ENCODE data around the gene ORMDL2. TPM values are rescaled to one million over a fixed set of nuclear protein-coding genes. Genes with fewer than 3 reads are reported as not detected.

ORMDL2 gene
- 26.2 TPM for total RNA-seq (ENCODE audit: insufficient read depth, low replicate concordance)

- peak; percentile 100 for DNase-seq (ENCODE audit: low spot score)
Measured at GRCh38 chr12:55817345-55818139, at the start of gene ORMDL2, which contains the start of gene SARNP. Gene ORMDL2, plus strand, starts transcription at chr12:55818041. Its CDS starts 959 bp downstream, at chr12:55819000. Gene SARNP, minus strand, starts transcription at chr12:55817724. Its CDS starts 23 bp downstream, at chr12:55817701.

DNA sequence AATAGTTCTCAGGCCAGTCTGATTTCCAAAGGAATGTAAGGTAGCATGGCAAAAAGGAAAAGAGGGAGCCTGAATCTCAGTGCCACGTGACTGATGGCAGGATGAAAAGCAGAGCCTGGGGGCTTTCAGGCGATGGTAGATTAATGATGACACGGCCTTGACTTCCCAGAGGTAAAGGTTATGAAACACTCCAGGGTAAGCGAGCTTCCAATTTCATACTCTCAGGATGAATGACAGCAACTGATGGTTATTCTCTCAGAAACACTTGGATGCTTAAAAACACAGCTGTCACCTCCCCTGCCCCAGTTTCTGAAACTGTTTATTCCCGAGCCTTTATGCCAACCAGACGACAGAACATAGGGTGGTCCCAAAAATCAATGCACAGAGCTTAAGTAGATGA is 46.1 kb upstream of the ORMDL2 start:
- no peak for DNase-seq (ENCODE audit: low spot score)

DNA sequence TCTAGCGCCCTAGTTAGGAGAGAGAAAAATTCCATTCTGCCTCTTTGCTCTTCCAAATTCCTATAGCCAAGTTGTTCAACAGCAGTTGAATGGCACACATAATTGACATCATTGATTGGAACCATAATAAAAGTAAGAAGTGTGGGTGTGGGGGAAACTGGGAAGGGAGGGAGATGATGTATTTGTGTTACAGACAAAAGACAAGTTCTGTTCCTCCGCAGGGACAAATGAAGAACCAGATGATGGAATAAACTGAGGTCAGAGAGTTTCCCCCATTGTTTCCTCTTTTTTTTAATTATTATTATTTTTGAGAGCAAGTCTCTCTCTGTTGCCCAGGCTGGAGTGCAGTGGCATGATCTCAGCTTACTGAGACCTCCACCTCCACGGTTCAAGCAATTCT is 40.0 kb upstream of the ORMDL2 start:
- no peak for DNase-seq (ENCODE audit: low spot score)

DNA sequence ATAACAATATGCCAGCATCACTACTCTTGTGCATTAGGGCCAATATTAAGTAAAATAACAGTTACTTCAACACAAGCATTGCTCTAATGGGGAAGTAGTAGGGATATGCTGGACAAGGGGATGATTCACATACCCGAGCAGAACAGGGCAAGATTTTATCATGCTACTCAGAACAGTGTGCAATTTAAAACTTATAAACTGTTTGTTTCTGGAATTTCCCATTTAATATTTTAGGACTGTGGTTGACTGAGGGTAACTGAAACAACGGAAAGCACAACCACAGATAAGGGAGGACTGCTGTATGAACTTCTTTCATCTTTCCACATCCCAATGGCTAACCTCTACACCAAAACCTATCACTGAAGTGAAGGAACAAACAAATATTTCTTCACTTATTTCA is 37.2 kb upstream of the ORMDL2 start:
- DNase-seq (ENCODE audit: low spot score) = no peak

GRCh38 chr12:55788546-55788945 is 29.3 kb upstream of the ORMDL2 start:
- DNase-seq (ENCODE audit: low spot score) = no peak

GRCh38 chr12:55789171-55789570 is 28.7 kb upstream of the ORMDL2 start:
- no peak for DNase-seq (ENCODE audit: low spot score)

GRCh38 chr12:55789893-55790292 is 27.9 kb upstream of the ORMDL2 start:
- DNase-seq (ENCODE audit: low spot score) = no peak

DNA sequence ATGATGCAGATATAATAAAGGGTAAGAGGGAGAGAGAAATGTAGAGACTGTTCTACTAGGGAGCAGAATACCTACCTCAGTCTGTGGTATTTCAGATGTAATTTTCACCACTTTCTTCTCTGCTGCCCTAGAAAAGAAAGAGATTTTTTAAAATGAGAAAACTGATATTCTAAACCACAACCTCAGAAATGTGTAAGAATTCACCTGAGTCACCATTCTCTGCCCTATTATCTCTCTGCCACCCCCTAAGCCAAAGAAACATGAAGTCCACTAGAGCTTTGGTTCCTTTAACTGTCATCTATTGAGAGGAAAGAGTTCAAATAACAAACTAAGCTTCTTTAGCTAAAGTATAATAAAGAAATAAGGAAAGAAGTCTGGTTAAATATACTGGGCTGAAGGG is 21.9 kb upstream of the ORMDL2 start:
- no peak for DNase-seq (ENCODE audit: low spot score)

- DNase-seq (ENCODE audit: low spot score) = peak; percentile 49
Measured at GRCh38 chr12:55797068-55797467, 20.8 kb upstream of the ORMDL2 start.

DNA sequence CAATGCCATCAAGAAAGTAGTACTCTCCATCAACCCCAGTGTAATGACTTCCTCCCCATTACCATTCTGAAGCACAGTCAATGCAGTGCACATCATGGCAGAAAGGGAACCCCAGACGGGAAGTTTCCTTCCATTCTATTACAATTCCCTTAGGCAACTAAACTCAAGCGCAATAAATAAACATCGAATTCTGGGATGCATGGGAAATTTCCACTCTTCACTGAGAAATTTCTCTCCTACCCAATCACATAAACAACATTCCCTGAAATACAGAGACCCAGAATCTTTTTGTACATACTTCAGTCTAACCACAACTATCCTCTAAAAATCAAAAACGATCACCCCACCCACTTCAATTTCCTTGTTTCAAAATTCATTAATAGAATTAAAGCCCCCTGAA is 20.3 kb upstream of the ORMDL2 start:
- DNase-seq (ENCODE audit: low spot score) = no peak

DNA sequence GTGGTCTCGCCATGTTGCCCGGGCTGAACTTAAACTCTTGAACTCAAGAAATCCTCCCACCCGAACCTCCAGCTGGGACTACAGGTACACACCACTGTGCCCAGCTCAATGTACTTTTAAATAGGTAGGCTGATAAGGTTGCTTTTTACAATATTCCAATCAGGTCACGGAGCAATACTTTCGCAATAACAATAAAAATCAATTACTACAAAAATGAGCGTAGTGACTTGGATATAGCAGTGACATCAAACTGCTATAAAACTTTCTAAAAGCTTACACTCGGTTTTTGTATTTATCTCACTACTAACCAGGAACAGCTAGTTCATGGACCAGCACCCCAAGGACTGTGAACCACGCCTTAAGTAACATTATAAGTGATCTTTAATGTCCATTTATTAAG is 10.9 kb upstream of the ORMDL2 start:
- DNase-seq (ENCODE audit: low spot score) = no peak

DNA sequence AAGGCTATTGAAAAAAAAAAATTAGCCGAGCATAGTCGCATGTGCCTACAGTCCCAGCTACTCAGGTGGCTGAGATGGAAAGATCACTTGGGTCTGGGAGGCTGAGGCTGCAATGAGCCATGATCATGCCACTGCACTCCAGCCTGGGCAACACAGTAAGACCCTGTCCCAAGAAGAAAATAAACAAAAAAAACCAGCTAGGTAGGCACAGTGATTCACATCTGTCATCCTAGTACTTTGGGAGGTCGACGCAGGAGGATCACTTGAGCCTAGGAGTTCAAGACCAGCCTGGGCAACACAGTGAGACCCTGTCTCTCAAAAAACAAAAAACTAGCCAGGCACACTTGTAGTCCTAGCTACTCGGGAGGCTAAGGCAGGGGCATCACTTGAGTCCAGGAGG is 8.6 kb upstream of the ORMDL2 start:
- no peak for DNase-seq (ENCODE audit: low spot score)

DNA sequence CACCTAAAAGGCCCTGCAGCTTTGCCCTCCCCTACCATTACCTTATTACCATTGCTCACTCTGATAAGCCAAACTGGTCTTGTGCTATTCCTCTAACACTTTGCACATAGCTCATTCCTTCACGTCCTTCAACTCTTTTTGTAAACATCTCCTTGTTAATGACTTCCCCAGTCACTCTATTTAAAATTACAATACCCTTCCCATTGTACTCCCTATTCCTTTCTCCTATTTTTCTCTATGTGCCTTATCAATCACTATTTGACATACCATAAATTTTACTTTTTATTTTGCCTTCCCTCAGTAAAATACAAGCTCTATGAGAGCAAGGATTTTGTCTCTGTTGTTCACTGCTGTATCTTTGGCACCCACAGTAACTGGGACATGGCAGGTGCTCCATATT is 5.8 kb upstream of the ORMDL2 start:
- no peak for DNase-seq (ENCODE audit: low spot score)

DNA sequence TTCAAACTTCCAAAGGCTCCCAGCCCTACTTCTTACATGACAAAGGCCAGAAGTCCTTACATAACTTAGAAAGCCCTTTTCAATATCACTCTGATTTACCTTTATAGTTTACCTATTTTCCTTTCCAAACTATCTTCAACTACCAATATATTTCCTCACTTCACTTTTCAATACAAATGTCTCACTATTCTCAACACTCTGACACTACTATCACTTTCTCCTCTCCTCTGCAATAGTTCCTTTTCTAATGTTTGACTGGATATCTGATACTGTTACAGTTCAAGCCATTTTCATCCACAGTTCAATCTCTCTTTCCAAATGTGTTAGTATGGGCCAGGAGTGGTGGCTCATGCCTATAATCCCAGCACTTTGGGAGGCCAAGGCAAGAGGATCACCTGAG is 3.6 kb upstream of the ORMDL2 start:
- DNase-seq (ENCODE audit: low spot score) = no peak

- DNase-seq (ENCODE audit: low spot score) = no peak
Measured at GRCh38 chr12:55815473-55815872, 2.4 kb upstream of the ORMDL2 start.

- DNase-seq (ENCODE audit: low spot score) = peak; percentile 45
Measured at GRCh38 chr12:55816881-55817344, 928 bp upstream of the ORMDL2 start.

DNA sequence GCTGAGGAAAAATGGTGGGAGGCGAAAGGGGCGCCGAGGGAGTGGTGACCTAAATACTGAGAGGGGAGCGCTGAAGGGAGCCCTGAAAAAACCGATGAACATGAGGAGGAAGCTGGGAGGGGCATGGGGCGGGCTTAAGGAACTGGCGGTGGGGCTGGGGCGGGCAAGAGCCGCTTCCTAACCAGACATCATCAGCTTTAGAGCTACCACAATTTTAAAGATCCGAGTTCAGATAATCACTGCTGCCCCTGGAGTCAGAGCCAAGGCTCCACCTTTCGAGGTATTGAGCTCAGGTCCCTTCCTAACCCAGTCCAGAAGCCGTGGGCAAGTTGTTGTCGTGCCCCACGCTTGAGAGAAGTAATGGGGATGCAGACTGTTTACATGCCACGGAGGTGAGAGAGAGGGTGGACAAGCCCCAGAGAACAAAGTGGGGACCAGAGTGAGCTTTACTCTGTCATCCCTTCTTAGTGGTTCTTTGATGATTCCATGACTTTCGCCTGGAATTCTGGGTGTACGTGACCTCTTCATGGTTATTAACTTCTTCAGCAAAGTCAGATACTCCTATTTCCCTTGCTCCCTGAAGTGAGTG is 393 bp downstream of the ORMDL2 start:
- no peak for DNase-seq (ENCODE audit: low spot score)

GRCh38 chr12:55818886-55819285 is 1.0 kb downstream of the ORMDL2 start:
- DNase-seq (ENCODE audit: low spot score) = no peak

DNA sequence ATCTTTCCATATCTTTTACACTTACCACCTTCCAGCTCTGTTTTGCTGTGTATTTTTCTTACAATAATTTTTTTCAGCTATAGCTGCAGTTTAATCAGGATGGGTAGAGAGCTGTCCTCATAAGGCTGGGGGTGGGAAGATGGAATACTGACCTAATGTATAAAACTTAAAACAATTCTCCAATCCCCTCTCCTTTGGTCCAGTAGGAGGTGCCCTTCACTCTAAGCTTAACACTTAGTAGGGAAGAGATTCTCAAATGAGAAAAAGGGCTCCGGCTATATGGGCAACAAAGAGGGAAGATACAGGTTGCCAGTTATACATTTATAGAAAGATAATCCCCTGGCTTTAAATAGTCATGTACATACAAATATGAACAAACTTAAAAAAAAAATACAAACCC is 2.8 kb downstream of the ORMDL2 start:
- no peak for DNase-seq (ENCODE audit: low spot score)

DNA sequence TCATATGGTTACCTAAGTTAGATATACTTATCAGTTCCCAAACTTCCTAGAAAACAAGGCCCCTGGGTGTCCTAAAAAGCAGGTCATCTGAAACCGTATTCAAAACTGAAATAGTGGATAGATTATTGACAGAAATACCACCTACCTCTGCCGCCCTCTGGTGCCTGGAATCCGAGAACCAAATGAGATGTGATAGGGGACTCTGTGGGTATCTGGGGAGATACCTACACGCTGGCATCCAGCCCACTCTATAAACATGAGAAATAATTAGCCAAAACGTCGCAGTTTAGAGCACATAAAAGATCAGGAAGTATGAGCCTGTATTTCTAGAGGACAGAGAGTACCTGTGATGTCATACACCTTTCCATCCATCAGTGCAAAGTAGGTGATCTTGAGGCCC is 4.4 kb downstream of the ORMDL2 start:
- DNase-seq (ENCODE audit: low spot score) = no peak

DNA sequence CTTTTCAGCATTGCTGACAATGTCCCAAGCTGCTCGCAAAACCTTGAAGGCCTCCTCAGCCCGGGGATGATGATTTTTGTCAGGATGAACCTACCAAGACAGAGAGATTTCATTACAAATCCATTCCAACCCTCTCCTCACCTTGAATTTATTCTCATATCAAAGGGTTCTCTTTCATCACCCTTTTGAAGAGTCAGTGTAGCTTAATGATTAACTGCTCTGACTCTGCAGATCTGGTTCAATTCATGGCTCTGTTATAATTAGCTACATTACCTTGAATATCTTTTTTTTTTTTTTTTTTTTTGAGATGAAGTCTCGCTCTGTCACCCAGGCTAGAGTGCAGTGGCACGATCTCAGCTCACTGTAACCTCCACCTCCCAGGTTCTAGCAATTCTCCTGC is 5.6 kb downstream of the ORMDL2 start:
- no peak for DNase-seq (ENCODE audit: low spot score)

DNA sequence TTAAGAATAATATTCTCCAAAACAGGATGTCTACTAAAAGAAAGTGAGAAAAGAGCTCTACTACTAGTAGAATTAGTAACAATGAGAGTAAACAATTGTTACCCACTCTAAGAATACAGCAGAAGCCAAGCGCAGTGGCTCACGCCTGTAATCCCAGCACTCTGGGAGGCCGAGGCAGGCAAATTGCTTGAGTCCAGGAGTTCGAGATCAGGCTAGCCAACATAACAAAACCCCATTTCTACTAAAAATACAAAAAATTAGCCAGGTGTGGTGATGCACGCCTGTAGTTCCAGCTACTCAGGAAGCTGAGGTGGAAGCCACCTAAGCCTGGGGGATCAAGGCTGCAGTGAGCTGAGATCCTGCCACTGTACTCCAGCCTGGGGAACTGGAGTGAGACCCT is 6.9 kb downstream of the ORMDL2 start:
- DNase-seq (ENCODE audit: low spot score) = no peak

GRCh38 chr12:55827806-55828205 is 10.0 kb downstream of the ORMDL2 start:
- DNase-seq (ENCODE audit: low spot score) = no peak
